Calu3 (cell line): ENCODE data around the gene PSENEN. TPM values are rescaled to one million over a fixed set of nuclear protein-coding genes. Genes with fewer than 3 reads are reported as not detected.

Source experiments
- BruUV-seq: library from RNA; stranded (reverse); fragments of 400-500 nt; replicated peaks from 2 replicates; lab custom pipeline; 2021; lab: Mats Ljungman, UMichigan
- CTCF ChIA-PET: fragments of 300-600 bp; sonication (Branson Sonifier 250); formaldehyde crosslinking; loops from one replicate; lab custom pipeline; 2022; ENCODE audit warnings: antibody characterized with exemption; lab: Charles Lee
- DNase-seq: peaks from one replicate; pipeline ENCODE4 v3.0.0; 2022
- H3K27ac Mint-ChIP-seq: one replicate; pipeline ENCODE4 v1.8.0; 2022; ENCODE audit warnings: mixed read lengths; ENCODE audit not compliant: unreplicated experiment
- H3K27me3 Mint-ChIP-seq: one replicate; pipeline ENCODE4 v1.8.0; 2022; ENCODE audit warnings: mixed read lengths; ENCODE audit not compliant: unreplicated experiment
- H3K36me3 Mint-ChIP-seq: one replicate; pipeline ENCODE4 v1.8.0; 2022; ENCODE audit warnings: mild to moderate bottlenecking, moderate library complexity, mixed read lengths; ENCODE audit not compliant: insufficient read depth, unreplicated experiment
- H3K4me1 Mint-ChIP-seq: one replicate; pipeline ENCODE4 v1.8.0; 2022; ENCODE audit warnings: mild to moderate bottlenecking, low read depth, mixed read lengths; ENCODE audit not compliant: unreplicated experiment
- H3K4me3 Mint-ChIP-seq: one replicate; pipeline ENCODE4 v1.8.0; 2022; ENCODE audit warnings: mild to moderate bottlenecking, low read depth, moderate library complexity, mixed read lengths; ENCODE audit not compliant: unreplicated experiment
- H3K9me3 Mint-ChIP-seq: one replicate; pipeline ENCODE4 v1.8.0; 2022; ENCODE audit warnings: low read depth, mixed read lengths; ENCODE audit not compliant: unreplicated experiment
- CTCF ChIP-seq: fragments of 200-600 bp; IDR thresholded peaks from one replicate; pipeline ENCODE4 v1.8.0; 2022; ENCODE audit warnings: antibody characterized with exemption; ENCODE audit not compliant: unreplicated experiment
- intact Hi-C: fragments of 100-400 bp; cut with micrococcal nuclease; formaldehyde crosslinking; loops from one replicate; pipeline ENCODE4 v1.10.0; 2022; ENCODE audit not compliant: unreplicated experiment
- total RNA-seq: library from RNA; stranded (reverse); gene quantifications from 2 replicates; pipeline ENCODE4 v1.2.3, GENCODE V29; 2022

Gene PSENEN
- total RNA-seq, 1 experiment from 2014 or later: 114 TPM

GRCh38 chr19:35755131-35755549 lies 9.7 kb downstream of the PSENEN start:
- Mint-ChIP-seq H3K9me3 (no peaks in the 10 kb centered on the region), H3K4me3 (no peak overlapping the region), H3K4me1 (peaks cover 13% of the 10 kb centered on the region), H3K27me3 (no peaks in the 10 kb centered on the region), H3K27ac (no peak overlapping the region), H3K36me3 (peaks cover 60% of the 10 kb centered on the region)
- CTCF ChIA-PET: no interaction called here
- no TSS peak for BruUV-seq
- intact Hi-C loops: no loop called here
- TF ChIP-seq CTCF: no peak
- DNase-seq: no peak

DNA sequence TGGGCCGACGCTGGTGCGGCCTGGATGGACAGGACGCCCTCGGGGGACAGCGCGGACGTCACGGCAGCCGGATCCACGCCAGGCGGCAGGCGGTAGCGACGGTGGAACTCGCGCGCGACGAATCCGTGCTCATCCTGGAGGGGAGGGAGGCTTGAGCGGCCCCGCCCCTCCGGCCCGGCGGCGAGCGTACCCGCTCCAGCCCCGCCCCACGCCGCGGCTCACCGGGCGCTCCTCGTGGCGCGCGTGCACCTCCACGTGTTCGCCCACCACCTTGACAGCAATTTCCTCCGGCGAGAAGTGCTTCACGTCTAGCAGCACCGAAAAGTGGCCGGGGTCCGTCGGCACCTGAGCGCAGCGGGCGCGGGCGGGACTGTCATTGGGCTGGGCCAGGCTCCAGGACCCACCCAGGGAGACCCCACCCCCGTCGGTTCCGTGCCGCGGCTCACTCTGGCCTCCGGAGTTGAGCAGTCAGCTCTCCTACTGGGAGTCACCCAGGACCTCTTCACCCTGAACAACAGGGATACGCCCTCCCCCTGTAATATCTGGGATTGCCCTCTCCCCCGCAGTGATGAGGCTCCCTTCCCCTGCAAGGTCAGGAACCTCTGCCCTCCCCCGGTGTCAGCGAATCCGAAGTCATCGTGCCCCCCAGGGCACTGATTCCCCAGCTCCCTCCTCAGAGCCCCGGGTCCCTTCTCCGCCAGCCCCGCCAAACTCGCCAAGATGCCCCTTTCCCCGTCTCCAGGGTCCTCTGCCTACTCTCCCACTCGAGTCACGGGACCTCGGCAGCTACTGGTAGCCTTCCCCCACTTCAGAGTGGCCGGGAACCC lies 10.3 kb downstream of the PSENEN start:
- no peaks in the 10 kb centered on the region for H3K9me3 Mint-ChIP-seq
- peaks cover 11% of the 10 kb centered on the region for H3K4me1 Mint-ChIP-seq
- intact Hi-C loops: no loop called here
- no peak overlapping the region for H3K4me3 Mint-ChIP-seq
- BruUV-seq: no TSS peak
- no peak for DNase-seq
- H3K27me3 Mint-ChIP-seq: no peaks in the 10 kb centered on the region
- peaks cover 61% of the 10 kb centered on the region for H3K36me3 Mint-ChIP-seq
- peak overlapping the region; percentile 5 for H3K27ac Mint-ChIP-seq
- no peak for TF ChIP-seq CTCF
- CTCF ChIA-PET: no interaction called here

- H3K27me3 Mint-ChIP-seq: no peaks in the 10 kb centered on the region
- DNase-seq: no peak
- H3K27ac Mint-ChIP-seq: peak within 1 kb of the TSS; percentile 100
- peak within 1 kb of the TSS; percentile 99 for H3K4me3 Mint-ChIP-seq
- peaks cover 65% of the 10 kb centered on the region for H3K36me3 Mint-ChIP-seq
- intact Hi-C loops: no loop called here
- CTCF ChIA-PET: no interaction called here
- TF ChIP-seq CTCF: no peak
- no peaks in the 10 kb centered on the region for H3K9me3 Mint-ChIP-seq
- H3K4me1 Mint-ChIP-seq: peaks cover 11% of the 10 kb centered on the region
- no TSS peak for BruUV-seq
These were observed 11.2 kb downstream of the PSENEN start, which contains the start of gene HSPB6 for GRCh38 chr19:35756377-35757230. TSS of gene HSPB6 (minus strand) at chr19:35757029. CDS start at chr19:35757008, 21 bp downstream.

DNA sequence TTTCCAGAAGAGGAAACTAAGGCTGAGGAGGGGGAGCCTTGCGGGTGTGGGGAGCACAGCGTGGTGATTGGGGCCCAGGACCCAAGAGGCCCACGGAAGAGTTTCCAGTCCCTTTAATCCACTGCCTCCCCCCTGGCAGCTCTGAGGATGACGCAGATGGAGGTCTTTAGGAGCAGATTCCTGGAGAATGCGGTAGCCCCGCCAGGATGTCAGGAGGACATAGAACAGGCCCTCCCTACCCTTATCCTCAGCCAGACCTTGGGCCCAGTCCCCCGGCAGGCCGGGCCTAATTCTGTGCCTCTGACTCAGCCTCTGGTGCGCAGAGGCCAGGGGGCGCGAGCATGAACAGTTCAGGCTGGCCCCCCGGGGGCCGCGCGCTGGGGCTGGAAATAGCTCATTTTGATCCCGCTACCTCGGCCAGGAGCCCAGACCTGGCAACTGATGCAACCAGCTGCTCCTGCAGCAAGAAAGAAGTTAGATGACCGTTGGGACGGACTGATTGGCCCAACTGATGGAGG lies 11.8 kb downstream of the PSENEN start:
- DNase-seq: peak; percentile 43
- intact Hi-C loops: no loop called here
- Mint-ChIP-seq H3K27ac (peak overlapping the region; percentile 100), H3K4me1 (peaks cover 11% of the 10 kb centered on the region), H3K4me3 (peak overlapping the region; percentile 99), H3K9me3 (no peaks in the 10 kb centered on the region), H3K27me3 (no peaks in the 10 kb centered on the region), H3K36me3 (peaks cover 72% of the 10 kb centered on the region)
- TF ChIP-seq CTCF: no peak
- no TSS peak for BruUV-seq
- CTCF ChIA-PET: no interaction called here
